PC-3 (cell line): ENCODE measurements around the gene INSL3. TPM values are rescaled to one million over a fixed set of nuclear protein-coding genes. Genes with fewer than 3 reads are reported as not detected.

ENCODE experiments used
- ATAC-seq: fragments of 200-7000 bp; cut with Tn5 transposase; 2 replicates; pipeline ENCODE4 v1.9.1; 2020; ENCODE audit warnings: mild to moderate bottlenecking, moderate library complexity
- BruUV-seq: library from RNA; stranded (reverse); fragments of 400-500 nt; replicated peaks from 2 replicates; lab custom pipeline; 2021; lab: Mats Ljungman, UMichigan
- CTCF ChIA-PET: fragments of 300-600 bp; sonication (Branson Sonifier 250); formaldehyde crosslinking; loops from one replicate; lab custom pipeline; 2022; ENCODE audit warnings: antibody characterized with exemption; lab: Charles Lee
- POLR2A ChIA-PET: fragments of 300-600 bp; sonication (Branson Sonifier 250); formaldehyde crosslinking; loops from one replicate; lab custom pipeline; 2022; ENCODE audit warnings: antibody characterized with exemption; ENCODE audit not compliant: unreplicated experiment; lab: Charles Lee
- DNase-seq: peaks from one replicate; pipeline ENCODE4 v3.0.0-alpha.2; 2015
- H2AFZ ChIP-seq: fragments of 300-600 bp; sonication (generic); 2 replicates; pipeline ENCODE4 v1.6.0; 2016; ENCODE audit warnings: antibody characterized with exemption, low read length
- H3F3A ChIP-seq: fragments of 300-600 bp; sonication (generic); one replicate; pipeline ENCODE4 v1.6.0; 2017; ENCODE audit warnings: antibody characterized with exemption, low read length, control low read depth, mild to moderate bottlenecking; ENCODE audit not compliant: unreplicated experiment
- H3K27ac ChIP-seq: fragments of 300-600 bp; sonication (generic); 2 replicates; pipeline ENCODE4 v1.5.1; 2016; ENCODE audit warnings: mild to moderate bottlenecking, low read length
- H3K27me3 ChIP-seq: fragments of 300-600 bp; sonication (generic); 2 replicates; pipeline ENCODE4 v1.6.1; 2016; ENCODE audit warnings: low read length, mixed read lengths
- H3K36me3 ChIP-seq: fragments of 300-600 bp; sonication (generic); 2 replicates; pipeline ENCODE4 v1.6.1; 2016; ENCODE audit warnings: low read depth, mixed run types, low read length, mixed read lengths
- H3K4me1 ChIP-seq: fragments of 300-600 bp; sonication (generic); 2 replicates; pipeline ENCODE4 v1.5.1; 2016; ENCODE audit warnings: low read length; ENCODE audit not compliant: insufficient read depth
- H3K4me2 ChIP-seq: fragments of 300-600 bp; sonication (generic); 2 replicates; pipeline ENCODE4 v1.6.0; 2016; ENCODE audit warnings: low read length
- H3K4me3 ChIP-seq: fragments of 300-600 bp; sonication (generic); 2 replicates; pipeline ENCODE4 v1.5.1; 2016; ENCODE audit warnings: mild to moderate bottlenecking, low read length, mixed read lengths
- H3K79me2 ChIP-seq: fragments of 300-600 bp; sonication (generic); 2 replicates; pipeline ENCODE4 v1.6.1; 2017; ENCODE audit warnings: low read length, mixed read lengths
- H3K9ac ChIP-seq: fragments of 300-600 bp; sonication (generic); 2 replicates; pipeline ENCODE4 v1.6.0; 2016; ENCODE audit warnings: mild to moderate bottlenecking, low read length
- H3K9me2 ChIP-seq: fragments of 300-600 bp; sonication (generic); replicated peaks from 2 replicates; pipeline ENCODE4 v1.6.1; 2016; ENCODE audit warnings: mixed run types, low read length, mixed read lengths
- H3K9me3 ChIP-seq: fragments of 300-600 bp; sonication (generic); 2 replicates; pipeline ENCODE4 v1.6.1; 2016; ENCODE audit warnings: low read length, mixed read lengths
- H4K20me1 ChIP-seq: fragments of 300-600 bp; sonication (generic); 2 replicates; pipeline ENCODE4 v1.6.1; 2016; ENCODE audit warnings: low read length, mixed read lengths
- CTCF ChIP-seq: fragments of 300-600 bp; sonication (generic); conservative IDR thresholded peaks from 2 replicates; pipeline ENCODE4 v1.5.1; 2017; ENCODE audit warnings: antibody characterized with exemption, low read depth, mild to moderate bottlenecking, low read length
- EZH2 ChIP-seq: fragments of 300-600 bp; sonication (generic); IDR thresholded peaks from one replicate; pipeline ENCODE4 v1.6.1; 2017; ENCODE audit warnings: antibody characterized with exemption, mild to moderate bottlenecking, low read length; ENCODE audit not compliant: unreplicated experiment
- EZH2phosphoT487 ChIP-seq: fragments of 300-600 bp; sonication (generic); IDR thresholded peaks from 2 replicates; pipeline ENCODE4 v1.6.1; 2018; ENCODE audit warnings: mild to moderate bottlenecking, antibody characterized with exemption, low read length, borderline replicate concordance
- intact Hi-C: fragments of 100-400 bp; cut with micrococcal nuclease; formaldehyde crosslinking; loops from 2 replicates; pipeline ENCODE4 v1.9.0; 2023
- total RNA-seq: library from RNA; depleted of rRNA; stranded (reverse); fragments of >200 nt; gene quantifications from 2 replicates; pipeline ENCODE4 v1.2.3, GENCODE V29; 2014

INSL3 gene
- total RNA-seq, 1 experiment from 2014 or later: not detected

GRCh38 chr19:17811103-17811502, 10.2 kb downstream of the INSL3 start:
- no peak for ATAC-seq
- intact Hi-C loops: no loop called here
- CTCF ChIA-PET: no interaction called here
- no peak for DNase-seq
- Histone ChIP-seq H3K27ac (no peak overlapping the region), H3F3A (no peaks in the 10 kb centered on the region), H3K36me3 (peaks cover 24% of the 10 kb centered on the region; the same call in 1 of the 2 replicates), H3K9ac (no peak overlapping the region), H3K4me3 (no peak overlapping the region), H3K4me1 (no peaks in the 10 kb centered on the region), H4K20me1 (no peaks in the 10 kb centered on the region), H3K9me2 (no peaks in the 10 kb centered on the region), H2AFZ (no peak overlapping the region), H3K27me3 (no peaks in the 10 kb centered on the region), H3K9me3 (no peaks in the 10 kb centered on the region), H3K4me2 (no peak overlapping the region), H3K79me2 (peaks cover 21% of the 10 kb centered on the region)
- TF ChIP-seq EZH2phosphoT487 (no peak), EZH2 (no peak), CTCF (no peak)
- POLR2A ChIA-PET: no interaction called here
- no TSS peak for BruUV-seq

GRCh38 chr19:17807731-17808316, 13.5 kb downstream of the INSL3 start:
- no peaks in the 10 kb centered on the region for H4K20me1 ChIP-seq
- CTCF ChIA-PET: no interaction called here
- intact Hi-C loops: no loop called here
- TF ChIP-seq EZH2 (no peak), EZH2phosphoT487 (no peak), CTCF (no peak)
- BruUV-seq: no TSS peak
- H3K4me2 ChIP-seq: no peak overlapping the region
- no peak overlapping the region for H2AFZ ChIP-seq
- DNase-seq (no peak), ATAC-seq (no peak)
- H3K79me2 ChIP-seq: peaks cover 53% of the 10 kb centered on the region
- POLR2A ChIA-PET: no interaction called here
- H3K4me3 ChIP-seq: no peak overlapping the region
- peaks cover 24% of the 10 kb centered on the region; the same call in 1 of the 2 replicates for H3K36me3 ChIP-seq
- no peaks in the 10 kb centered on the region for H3K4me1 ChIP-seq
- no peak overlapping the region for H3K27ac ChIP-seq
- H3K9ac ChIP-seq: no peak overlapping the region
- H3K9me3 ChIP-seq: no peaks in the 10 kb centered on the region
- no peaks in the 10 kb centered on the region for H3K9me2 ChIP-seq
- H3F3A ChIP-seq: no peaks in the 10 kb centered on the region
- H3K27me3 ChIP-seq: no peaks in the 10 kb centered on the region

- no peaks in the 10 kb centered on the region for H3K9me3 ChIP-seq
- TF ChIP-seq CTCF (no peak), EZH2phosphoT487 (no peak), EZH2 (no peak)
- H3K4me2 ChIP-seq: no peak overlapping the region
- ChIA-PET CTCF (no interaction called here), POLR2A (no interaction called here)
- ATAC-seq (no peak), DNase-seq (no peak)
- no peak overlapping the region for H3K9ac ChIP-seq
- no peaks in the 10 kb centered on the region for H3K4me1 ChIP-seq
- peaks cover 21% of the 10 kb centered on the region; the same call in 1 of the 2 replicates for H3K36me3 ChIP-seq
- no peaks in the 10 kb centered on the region for H3K27me3 ChIP-seq
- H3K9me2 ChIP-seq: no peaks in the 10 kb centered on the region
- no peak overlapping the region for H3K27ac ChIP-seq
- H2AFZ ChIP-seq: no peak overlapping the region
- intact Hi-C loops: no loop called here
- BruUV-seq: no TSS peak
- H3K4me3 ChIP-seq: no peak overlapping the region
- no peaks in the 10 kb centered on the region for H3F3A ChIP-seq
- no peaks in the 10 kb centered on the region for H4K20me1 ChIP-seq
- peaks cover 62% of the 10 kb centered on the region for H3K79me2 ChIP-seq
Observed at GRCh38 chr19:17806945-17807344, 14.4 kb downstream of the INSL3 start.
